Retina (tissue), 1 donor: ENCODE results near the gene HMCN1.
A peak's percentile ranks its signal among the peaks of the same experiment; 100 is the strongest.

Source experiments
- DNase-seq: peaks from one replicate; pipeline ENCODE4 v3.0.0-alpha.2; 2016

Gene HMCN1

GRCh38 chr1:185808631-185809030 lies 74.4 kb downstream of the HMCN1 start:
- no peak for DNase-seq

DNA sequence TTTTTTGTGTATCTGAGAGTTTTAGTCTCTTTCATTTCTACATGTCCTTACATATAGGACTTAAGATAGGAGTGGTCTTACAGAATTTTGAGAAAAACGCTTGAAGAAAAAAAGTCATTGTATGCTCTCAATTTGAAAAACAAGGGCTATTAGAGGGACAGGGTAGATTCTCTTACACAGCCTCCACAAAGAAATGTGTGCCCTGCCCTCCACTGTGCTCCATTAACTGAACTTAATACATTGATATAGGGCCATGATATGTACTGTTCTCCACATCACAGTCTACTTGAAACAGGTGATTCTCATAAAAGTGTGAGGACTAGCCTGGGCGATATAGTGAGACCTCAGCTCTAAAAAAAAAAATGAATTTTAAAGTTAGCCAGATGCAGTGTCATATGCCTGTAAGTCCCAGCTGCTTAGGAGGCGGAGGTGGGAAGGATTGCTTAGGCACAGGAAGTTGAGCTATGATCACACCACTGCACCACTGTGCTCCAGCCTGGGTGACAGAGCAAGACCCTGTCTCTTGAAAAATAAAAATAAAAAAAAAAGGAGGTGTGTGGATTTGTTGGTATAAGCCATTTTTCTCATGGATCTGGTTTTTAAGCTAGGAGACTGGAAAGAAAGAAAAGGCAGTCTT lies 77.0 kb downstream of the HMCN1 start:
- no peak for DNase-seq

GRCh38 chr1:185812934-185813333 lies 78.7 kb downstream of the HMCN1 start:
- no peak for DNase-seq

DNA sequence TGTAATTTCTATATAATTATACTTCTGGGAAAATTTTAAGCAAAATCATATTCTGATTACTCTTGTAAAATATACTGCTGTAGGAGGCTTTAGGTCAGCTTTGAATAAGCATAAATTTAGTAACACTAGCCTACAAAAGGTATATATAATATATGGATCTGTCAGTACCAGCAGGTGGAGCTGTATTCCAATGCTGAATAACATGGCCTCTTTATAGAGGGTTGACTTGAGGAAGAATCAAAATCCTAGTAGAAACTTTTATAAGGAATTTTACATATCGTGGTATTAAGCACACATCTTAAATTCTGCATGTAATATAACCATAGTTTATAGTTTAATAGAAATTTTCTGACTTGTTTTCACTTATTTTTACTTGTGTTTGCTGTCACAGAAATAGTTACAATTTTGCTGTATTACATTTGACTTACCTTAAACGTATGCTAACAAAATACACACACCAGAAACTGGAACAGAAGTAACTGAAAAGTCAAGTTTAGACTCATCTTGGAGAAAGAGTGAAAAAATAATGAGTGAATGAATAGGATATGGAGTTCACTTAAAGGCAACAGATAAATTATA lies 79.3 kb downstream of the HMCN1 start:
- DNase-seq: no peak

DNA sequence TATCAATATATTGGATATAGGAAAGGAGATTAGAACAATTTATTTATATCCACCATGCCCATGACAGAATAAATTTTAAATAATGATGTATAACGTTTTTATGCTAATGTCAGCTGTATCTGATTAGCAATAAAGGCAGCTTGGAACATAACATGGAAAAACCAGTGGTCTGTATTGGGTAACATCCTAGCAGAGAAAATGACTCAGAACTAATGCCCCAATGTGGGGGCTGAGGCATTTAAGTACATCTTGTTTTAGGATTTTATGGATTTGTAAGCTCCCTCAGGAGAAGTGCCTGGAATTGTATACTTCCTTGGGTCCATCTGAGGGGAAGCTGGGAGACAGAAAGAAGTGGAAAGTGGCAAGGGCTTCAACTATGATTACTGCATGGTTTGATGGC lies 82.3 kb downstream of the HMCN1 start:
- DNase-seq: no peak

GRCh38 chr1:185819798-185820197 lies 85.6 kb downstream of the HMCN1 start:
- DNase-seq: no peak

DNA sequence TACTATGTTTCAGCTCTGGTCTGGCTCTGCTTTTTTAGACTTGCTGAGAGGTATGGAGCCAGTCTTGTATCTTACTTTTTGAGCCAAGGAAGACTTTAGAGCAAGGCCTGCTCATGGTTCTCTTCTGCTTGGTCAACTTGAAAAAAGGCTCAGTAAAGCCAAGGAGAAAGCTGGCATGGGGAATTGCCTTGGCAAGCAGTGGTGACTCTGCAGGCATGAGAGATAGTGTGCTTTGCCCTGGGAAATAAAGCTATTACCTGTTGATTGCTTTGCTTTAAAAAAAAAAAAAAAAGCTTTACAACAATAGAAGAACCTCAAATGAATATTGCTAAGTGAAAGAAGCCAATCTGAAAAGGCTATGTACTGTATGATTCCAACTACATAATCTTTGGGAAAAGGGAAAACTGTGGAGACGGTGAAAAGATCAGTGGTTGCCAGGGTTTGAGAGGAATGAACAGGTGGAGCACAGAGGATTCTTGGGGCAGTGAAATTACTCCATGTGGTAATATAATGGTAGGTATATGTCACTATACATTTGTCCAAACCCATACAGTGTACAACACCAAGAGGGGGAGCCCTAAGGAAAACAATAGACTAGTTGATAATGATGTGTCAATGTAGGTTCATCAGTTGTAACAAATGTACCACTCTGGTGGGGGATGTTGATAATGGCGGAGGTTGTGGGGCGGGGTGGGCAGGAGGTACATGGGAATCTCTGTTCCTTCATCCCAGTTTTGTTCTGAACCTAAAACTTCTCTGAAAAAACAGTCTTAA lies 87.6 kb downstream of the HMCN1 start:
- DNase-seq: no peak

DNA sequence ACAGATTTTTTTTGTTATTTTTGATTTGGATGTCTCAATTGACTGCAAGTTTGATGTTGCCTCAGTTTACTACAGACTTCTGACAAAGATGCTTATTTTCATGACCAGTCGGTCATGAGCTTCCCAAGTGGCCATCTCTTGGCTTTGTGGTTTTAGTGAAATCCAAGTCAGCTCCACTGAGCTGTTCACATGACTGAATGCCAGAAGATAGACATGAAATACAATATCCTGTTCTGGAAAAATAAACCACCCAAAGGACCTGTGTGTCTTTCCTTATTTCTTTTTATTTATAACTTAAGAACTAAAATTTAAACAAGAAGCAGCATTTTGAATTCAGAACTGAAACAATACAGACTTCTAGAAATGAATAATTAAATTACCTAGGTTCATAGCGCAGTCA lies 89.3 kb downstream of the HMCN1 start:
- no peak for DNase-seq

DNA sequence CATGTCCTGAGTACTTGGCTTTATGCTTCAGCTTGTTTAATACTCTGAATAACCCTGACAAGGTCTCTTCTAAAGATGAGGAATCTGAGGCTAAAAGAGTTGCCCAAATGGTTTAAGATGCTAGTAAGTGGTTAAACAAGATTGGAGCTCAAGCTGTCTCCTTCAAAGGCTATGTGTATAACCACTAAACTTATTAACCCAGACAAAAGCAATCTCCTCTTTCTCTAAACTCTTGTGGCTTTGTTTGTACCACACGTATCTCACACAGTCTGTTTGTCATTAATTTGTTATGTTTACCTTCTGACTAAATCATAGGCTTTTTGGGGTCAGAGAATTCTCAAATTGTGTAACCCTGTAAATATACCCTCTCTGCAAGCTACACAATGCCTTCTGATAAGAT lies 89.9 kb downstream of the HMCN1 start:
- DNase-seq: no peak

- DNase-seq: no peak
These were observed 91.4 kb downstream of the HMCN1 start for GRCh38 chr1:185825556-185825955.

- DNase-seq: no peak
These were observed 100.2 kb downstream of the HMCN1 start for GRCh38 chr1:185834371-185834905.

GRCh38 chr1:185835191-185835590 lies 101.0 kb downstream of the HMCN1 start:
- DNase-seq: no peak

DNA sequence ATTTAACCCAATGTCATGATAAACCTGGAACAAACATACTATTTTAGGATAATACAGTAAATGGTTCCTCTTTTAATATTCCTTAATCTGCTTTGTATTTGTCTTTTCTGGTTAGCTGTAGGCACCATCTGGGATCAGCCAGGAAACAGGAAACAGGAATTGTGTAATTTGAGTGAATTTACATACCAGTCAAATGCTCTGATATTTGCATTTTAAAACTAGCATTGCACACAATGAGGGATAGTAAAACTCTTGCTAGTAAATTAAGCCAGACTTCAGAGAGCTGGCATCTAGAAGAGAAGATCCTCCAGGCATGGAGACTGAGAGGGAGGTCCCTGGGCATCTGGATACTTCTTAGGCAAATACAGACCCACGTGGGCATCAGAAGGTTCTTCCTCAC lies 103.5 kb downstream of the HMCN1 start:
- DNase-seq: no peak

- DNase-seq: no peak
These were observed 103.9 kb downstream of the HMCN1 start for GRCh38 chr1:185838111-185838510.

- DNase-seq: no peak
These were observed 106.7 kb downstream of the HMCN1 start for GRCh38 chr1:185840880-185841279.

GRCh38 chr1:185843297-185843869 lies 109.2 kb downstream of the HMCN1 start:
- no peak for DNase-seq

- DNase-seq: no peak
These were observed 109.8 kb downstream of the HMCN1 start for GRCh38 chr1:185843986-185844385.

GRCh38 chr1:185846672-185847444 lies 112.7 kb downstream of the HMCN1 start:
- DNase-seq: peak; percentile 13

- no peak for DNase-seq
These were observed 114.8 kb downstream of the HMCN1 start for GRCh38 chr1:185849014-185849413.

- DNase-seq: no peak
These were observed 116.2 kb downstream of the HMCN1 start for GRCh38 chr1:185850366-185850765.

DNA sequence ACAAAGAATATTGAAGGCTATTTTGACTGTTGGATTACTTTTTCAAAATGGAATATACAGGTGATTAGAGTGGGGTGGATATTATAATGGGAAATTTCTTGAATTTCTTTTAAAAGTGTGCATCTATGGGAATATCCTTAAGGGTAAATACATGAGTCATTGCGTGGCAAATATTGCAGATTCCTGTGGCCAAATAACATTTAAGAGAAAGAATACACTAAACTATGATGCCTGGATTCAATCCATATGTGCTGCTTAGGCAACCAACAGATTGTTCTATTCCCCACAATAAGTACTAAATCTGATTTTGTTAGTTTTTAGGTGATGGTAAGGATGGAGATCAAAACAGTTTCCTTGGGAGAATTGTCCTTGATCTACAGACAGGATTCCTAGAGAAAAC lies 119.5 kb downstream of the HMCN1 start:
- DNase-seq: no peak

- DNase-seq: no peak
These were observed 122.3 kb downstream of the HMCN1 start for GRCh38 chr1:185856482-185856881.

GRCh38 chr1:185857442-185857841 lies 123.3 kb downstream of the HMCN1 start:
- no peak for DNase-seq
